Measurements from ENCODE around the gene PODN.

The PODN gene

DNA sequence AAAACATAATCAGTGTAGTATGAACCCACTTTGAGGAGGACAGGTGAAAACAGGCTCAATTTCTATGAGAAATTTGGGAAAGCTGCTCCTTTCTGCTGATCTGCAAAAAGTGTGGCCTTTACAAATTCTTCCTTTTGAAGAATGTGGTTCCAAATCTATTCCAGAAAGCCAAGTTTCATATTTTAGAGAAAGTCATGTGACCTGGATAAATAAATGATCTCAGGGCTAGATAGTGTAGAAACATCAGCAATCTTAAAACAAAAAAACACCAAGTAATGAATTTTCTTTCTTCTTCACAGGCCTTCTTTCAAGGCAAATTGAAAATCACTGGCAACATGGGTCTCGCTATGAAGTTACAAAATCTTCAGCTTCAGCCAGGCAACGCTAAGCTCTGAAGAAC, 11.7 kb upstream of the PODN start:
- no peaks in the 10 kb centered on the region for H3K79me2 ChIP-seq (ENCODE audit: insufficient read depth, low read depth)
- H3K36me3 ChIP-seq (ENCODE audit: insufficient read depth) = no peaks in the 10 kb centered on the region
- no peaks in the 10 kb centered on the region for H4K20me1 ChIP-seq (ENCODE audit: insufficient read depth)
- no peak overlapping the region for H3K4me2 ChIP-seq
- no peak overlapping the region for H3K4me3 ChIP-seq (IDR thresholded peaks at IDR 0.05; ENCODE audit: insufficient read depth, low read depth, low read length)
- H3K9ac ChIP-seq = no peak overlapping the region
- TF ChIP-seq CTCF (conservative IDR thresholded peaks at IDR 0.05; ENCODE audit: low read depth, low read length) = no peak
- H3K27me3 ChIP-seq (ENCODE audit: insufficient read depth, low read depth) = no peaks in the 10 kb centered on the region
- no peak overlapping the region for H2AFZ ChIP-seq (ENCODE audit: low read depth)
- no peaks in the 10 kb centered on the region for H3K4me1 ChIP-seq (ENCODE audit: low read depth, poor library complexity, severe bottlenecking)
- no peak overlapping the region for H3K27ac ChIP-seq

DNA sequence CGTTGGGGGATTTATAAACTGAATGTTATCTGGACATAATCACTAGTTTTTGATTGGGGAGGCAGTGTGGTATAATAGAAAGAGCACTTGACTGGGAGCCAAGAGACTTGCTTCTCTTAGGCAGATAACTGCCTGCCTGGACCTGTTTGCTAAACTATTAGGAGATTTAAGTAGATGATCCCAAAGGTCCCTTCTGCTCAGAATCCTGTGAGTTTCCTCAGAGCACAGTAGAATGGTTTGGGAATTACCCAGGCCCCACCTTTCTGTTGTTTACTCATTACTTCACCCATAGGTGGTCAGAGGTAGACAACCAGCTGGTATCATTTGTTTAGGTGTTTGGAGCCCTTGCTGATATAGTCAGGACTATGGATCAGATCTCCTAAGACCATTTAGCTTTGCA, 10.3 kb upstream of the PODN start:
- H3K4me2 ChIP-seq = no peak overlapping the region
- H3K27ac ChIP-seq = no peak overlapping the region
- H4K20me1 ChIP-seq (ENCODE audit: insufficient read depth) = no peaks in the 10 kb centered on the region
- no peak overlapping the region for H2AFZ ChIP-seq (ENCODE audit: low read depth)
- H3K79me2 ChIP-seq (ENCODE audit: insufficient read depth, low read depth) = no peaks in the 10 kb centered on the region
- no peaks in the 10 kb centered on the region for H3K36me3 ChIP-seq (ENCODE audit: insufficient read depth)
- H3K9ac ChIP-seq = no peak overlapping the region
- H3K27me3 ChIP-seq (ENCODE audit: insufficient read depth, low read depth) = no peaks in the 10 kb centered on the region
- H3K4me3 ChIP-seq (IDR thresholded peaks at IDR 0.05; ENCODE audit: insufficient read depth, low read depth, low read length) = no peak overlapping the region
- H3K4me1 ChIP-seq (ENCODE audit: low read depth, poor library complexity, severe bottlenecking) = no peaks in the 10 kb centered on the region
- no peak for TF ChIP-seq CTCF (conservative IDR thresholded peaks at IDR 0.05; ENCODE audit: low read depth, low read length)

- H3K4me3 ChIP-seq (IDR thresholded peaks at IDR 0.05; ENCODE audit: insufficient read depth, low read depth, low read length) = no peak overlapping the region
- no peak overlapping the region for H2AFZ ChIP-seq (ENCODE audit: low read depth)
- TF ChIP-seq CTCF (conservative IDR thresholded peaks at IDR 0.05; ENCODE audit: low read depth, low read length) = no peak
- no peaks in the 10 kb centered on the region for H3K4me1 ChIP-seq (ENCODE audit: low read depth, poor library complexity, severe bottlenecking)
- no peaks in the 10 kb centered on the region for H4K20me1 ChIP-seq (ENCODE audit: insufficient read depth)
- H3K4me2 ChIP-seq = no peak overlapping the region
- H3K79me2 ChIP-seq (ENCODE audit: insufficient read depth, low read depth) = no peaks in the 10 kb centered on the region
- H3K27ac ChIP-seq = no peak overlapping the region
- H3K9ac ChIP-seq = no peak overlapping the region
- no peaks in the 10 kb centered on the region for H3K27me3 ChIP-seq (ENCODE audit: insufficient read depth, low read depth)
- no peaks in the 10 kb centered on the region for H3K36me3 ChIP-seq (ENCODE audit: insufficient read depth)
These were observed 4.9 kb upstream of the PODN start for GRCh38 chr1:53057127-53057526.

DNA sequence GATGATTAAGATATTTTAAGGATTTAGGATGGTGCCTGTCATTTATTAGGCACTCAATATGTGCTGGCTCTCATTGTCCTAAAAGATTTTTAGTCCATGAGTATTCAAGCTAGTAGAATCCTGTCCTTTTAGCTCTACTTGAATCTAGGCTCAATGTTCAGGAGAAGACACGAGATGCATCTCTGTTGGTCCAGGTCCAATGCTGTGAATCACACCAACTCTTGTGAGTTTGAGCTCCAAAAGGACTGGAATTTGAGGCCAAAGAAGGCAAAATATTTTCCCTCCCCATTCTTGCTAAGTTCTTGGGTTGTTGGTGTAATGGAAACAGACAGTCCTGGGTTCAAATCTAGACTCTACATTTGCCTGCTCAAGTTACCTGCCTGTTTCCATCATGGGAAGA, 1.4 kb upstream of the PODN start:
- H3K27me3 ChIP-seq (ENCODE audit: insufficient read depth, low read depth) = no peaks in the 10 kb centered on the region
- H3K36me3 ChIP-seq (ENCODE audit: insufficient read depth) = no peaks in the 10 kb centered on the region
- H3K4me2 ChIP-seq = no peak overlapping the region
- H3K9ac ChIP-seq = no peak overlapping the region
- H4K20me1 ChIP-seq (ENCODE audit: insufficient read depth) = no peaks in the 10 kb centered on the region
- no peak overlapping the region for H2AFZ ChIP-seq (ENCODE audit: low read depth)
- no peaks in the 10 kb centered on the region for H3K4me1 ChIP-seq (ENCODE audit: low read depth, poor library complexity, severe bottlenecking)
- H3K27ac ChIP-seq = no peak overlapping the region
- no peaks in the 10 kb centered on the region for H3K79me2 ChIP-seq (ENCODE audit: insufficient read depth, low read depth)
- TF ChIP-seq CTCF (conservative IDR thresholded peaks at IDR 0.05; ENCODE audit: low read depth, low read length) = no peak
- H3K4me3 ChIP-seq (IDR thresholded peaks at IDR 0.05; ENCODE audit: insufficient read depth, low read depth, low read length) = no peak overlapping the region
